Astrocyte (in vitro differentiated cells and primary cell): ENCODE measurements around the gene METTL8. TPM values are rescaled to one million over a fixed set of nuclear protein-coding genes. Genes with fewer than 3 reads are reported as not detected.
A peak's percentile ranks its signal among the peaks of the same experiment; 100 is the strongest.

Experiments
- DNase-seq: peaks from one replicate; pipeline ENCODE4 v3.0.0-alpha.2; 2010; ENCODE audit warnings: low read depth
- FAIRE-seq: peaks from 2 replicates; lab custom pipeline; 2011; peaks lifted over from hg19 to GRCh38; lab: Jason Lieb, UNC
- H2AFZ ChIP-seq: 2 replicates; pipeline ENCODE4 v1.6.0; 2012; ENCODE audit warnings: low read depth, low read length, inconsistent platforms
- H3K27ac ChIP-seq: 2 replicates; pipeline ENCODE4 v1.5.1; 2011; ENCODE audit warnings: low read depth, low read length, inconsistent platforms
- H3K27me3 ChIP-seq: 2 replicates; pipeline ENCODE4 v1.6.0; 2011; ENCODE audit warnings: low read length, inconsistent platforms; ENCODE audit not compliant: insufficient read depth
- H3K36me3 ChIP-seq: 2 replicates; pipeline ENCODE4 v1.5.1; 2011; ENCODE audit warnings: low read length, inconsistent platforms; ENCODE audit not compliant: insufficient read depth
- H3K4me1 ChIP-seq: 2 replicates; pipeline ENCODE4 v1.5.1; 2011; ENCODE audit warnings: low read length, inconsistent platforms; ENCODE audit not compliant: insufficient read depth
- H3K4me2 ChIP-seq: 2 replicates; pipeline ENCODE4 v1.6.0; 2012; ENCODE audit warnings: low read length, inconsistent platforms
- H3K4me3 ChIP-seq: 2 replicates; pipeline ENCODE4 v1.5.1; 2011; ENCODE audit warnings: low read depth, mild to moderate bottlenecking, low read length, inconsistent platforms; ENCODE audit not compliant: insufficient read depth
- H3K79me2 ChIP-seq: 2 replicates; pipeline ENCODE4 v1.6.0; 2012; ENCODE audit warnings: mild to moderate bottlenecking, low read length, inconsistent platforms; ENCODE audit not compliant: insufficient read depth
- H3K9ac ChIP-seq: 2 replicates; pipeline ENCODE4 v1.6.0; 2012; ENCODE audit warnings: mild to moderate bottlenecking, low read length, inconsistent platforms
- H3K9me3 ChIP-seq: 2 replicates; pipeline ENCODE4 v1.5.1; 2012; ENCODE audit warnings: low read depth, mild to moderate bottlenecking, low read length, inconsistent platforms; ENCODE audit not compliant: insufficient read depth
- H4K20me1 ChIP-seq: 2 replicates; pipeline ENCODE4 v1.6.0; 2012; ENCODE audit warnings: low read length, inconsistent platforms; ENCODE audit not compliant: insufficient read depth
- H3K27ac Mint-ChIP-seq: one replicate; pipeline ENCODE4 v1.8.0; 2021; ENCODE audit warnings: mild to moderate bottlenecking, mixed read lengths; ENCODE audit not compliant: unreplicated experiment
- H3K27me3 Mint-ChIP-seq: one replicate; pipeline ENCODE4 v1.8.0; 2021; ENCODE audit warnings: low read depth, mixed read lengths; ENCODE audit not compliant: unreplicated experiment
- H3K36me3 Mint-ChIP-seq: one replicate; pipeline ENCODE4 v1.8.0; 2021; ENCODE audit warnings: low read depth, mixed read lengths; ENCODE audit not compliant: unreplicated experiment
- H3K4me1 Mint-ChIP-seq: one replicate; pipeline ENCODE4 v1.8.0; 2021; ENCODE audit warnings: low read depth, mixed read lengths; ENCODE audit not compliant: unreplicated experiment
- H3K4me3 Mint-ChIP-seq: one replicate; pipeline ENCODE4 v1.8.0; 2021; ENCODE audit warnings: mild to moderate bottlenecking, moderate library complexity, mixed read lengths; ENCODE audit not compliant: unreplicated experiment
- H3K9me3 Mint-ChIP-seq: one replicate; pipeline ENCODE4 v1.8.0; 2021; ENCODE audit warnings: mild to moderate bottlenecking, mixed read lengths; ENCODE audit not compliant: unreplicated experiment
- EZH2 ChIP-seq: IDR thresholded peaks from 2 replicates; pipeline ENCODE4 v1.6.1; 2012; ENCODE audit warnings: mild to moderate bottlenecking, low read length, inconsistent platforms; ENCODE audit not compliant: insufficient read depth
- total RNA-seq: library from RNA; stranded (reverse); gene quantifications from 2 replicates; pipeline ENCODE4 v1.2.1, GENCODE V29; 2021
- TF ChIP-seq, protein P1 (sequence below): IDR thresholded peaks from 2 replicates; pipeline ENCODE4 v1.5.1; 2011; ENCODE audit warnings: low read depth, mild to moderate bottlenecking, inconsistent platforms, low read length, moderate library complexity; ENCODE audit not compliant: insufficient read depth

METTL8 gene
- total RNA-seq, 1 donor from 2014 or later, result 40.4 TPM

DNA sequence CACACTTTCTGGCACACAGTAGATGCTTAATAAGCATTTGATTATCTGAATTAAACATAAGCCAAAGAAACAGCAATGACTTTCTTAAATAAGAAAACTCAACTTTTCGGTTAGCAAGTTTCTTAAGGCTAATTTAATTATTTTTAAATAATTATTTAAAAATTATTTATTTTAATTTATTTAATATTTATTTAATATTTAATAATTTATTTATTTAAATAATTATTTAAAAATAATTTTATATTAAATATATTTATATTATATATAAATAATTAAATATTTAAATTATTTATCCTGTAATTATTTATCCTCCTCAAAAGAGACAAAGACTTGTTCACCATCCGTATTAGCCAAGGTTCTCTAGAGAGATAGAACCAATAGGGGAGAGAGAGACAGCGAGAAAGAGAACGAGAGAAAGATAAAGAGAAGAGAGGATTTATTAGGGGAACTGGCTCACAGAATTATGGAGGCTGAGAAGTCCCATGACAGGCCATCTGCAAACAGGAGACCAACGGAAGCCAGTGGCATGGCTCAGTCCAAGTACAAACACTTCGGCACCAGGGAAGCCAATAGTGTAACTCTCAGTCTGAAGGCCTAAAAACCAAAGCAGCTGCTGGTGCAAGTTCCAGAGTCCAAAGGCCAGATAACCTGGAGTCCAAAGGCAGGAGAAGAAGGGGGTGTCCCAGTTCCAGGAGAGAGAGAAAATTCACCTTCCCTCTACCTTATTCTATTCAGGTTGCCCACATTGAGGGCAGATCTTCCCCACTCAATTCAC is 125.3 kb downstream of the METTL8 start:
- Mint-ChIP-seq H3K4me3 (no peak overlapping the region), H3K36me3 (peaks cover 18% of the 10 kb centered on the region), H3K27ac (no peak overlapping the region), H3K9me3 (peaks cover 16% of the 10 kb centered on the region), H3K27me3 (no peaks in the 10 kb centered on the region), H3K4me1 (no peaks in the 10 kb centered on the region)
- Histone ChIP-seq H4K20me1 (no peaks in the 10 kb centered on the region), H3K9ac (no peak overlapping the region), H3K79me2 (no peaks in the 10 kb centered on the region), H2AFZ (no peak overlapping the region), H3K36me3 (no peaks in the 10 kb centered on the region), H3K27me3 (no peaks in the 10 kb centered on the region), H3K4me1 (no peaks in the 10 kb centered on the region), H3K9me3 (peaks cover 3% of the 10 kb centered on the region), H3K4me2 (no peak overlapping the region), H3K27ac (no peak overlapping the region), H3K4me3 (no peak overlapping the region)
- TF ChIP-seq EZH2, result no peak
- TF ChIP-seq, protein P1, sequence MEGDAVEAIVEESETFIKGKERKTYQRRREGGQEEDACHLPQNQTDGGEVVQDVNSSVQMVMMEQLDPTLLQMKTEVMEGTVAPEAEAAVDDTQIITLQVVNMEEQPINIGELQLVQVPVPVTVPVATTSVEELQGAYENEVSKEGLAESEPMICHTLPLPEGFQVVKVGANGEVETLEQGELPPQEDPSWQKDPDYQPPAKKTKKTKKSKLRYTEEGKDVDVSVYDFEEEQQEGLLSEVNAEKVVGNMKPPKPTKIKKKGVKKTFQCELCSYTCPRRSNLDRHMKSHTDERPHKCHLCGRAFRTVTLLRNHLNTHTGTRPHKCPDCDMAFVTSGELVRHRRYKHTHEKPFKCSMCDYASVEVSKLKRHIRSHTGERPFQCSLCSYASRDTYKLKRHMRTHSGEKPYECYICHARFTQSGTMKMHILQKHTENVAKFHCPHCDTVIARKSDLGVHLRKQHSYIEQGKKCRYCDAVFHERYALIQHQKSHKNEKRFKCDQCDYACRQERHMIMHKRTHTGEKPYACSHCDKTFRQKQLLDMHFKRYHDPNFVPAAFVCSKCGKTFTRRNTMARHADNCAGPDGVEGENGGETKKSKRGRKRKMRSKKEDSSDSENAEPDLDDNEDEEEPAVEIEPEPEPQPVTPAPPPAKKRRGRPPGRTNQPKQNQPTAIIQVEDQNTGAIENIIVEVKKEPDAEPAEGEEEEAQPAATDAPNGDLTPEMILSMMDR, result no peak
- FAIRE-seq (no peak), DNase-seq (no peak)

- H3K36me3 ChIP-seq, result no peaks in the 10 kb centered on the region
- no peaks in the 10 kb centered on the region for H3K27me3 ChIP-seq
- Mint-ChIP-seq H3K4me3 (no peak overlapping the region), H3K4me1 (no peaks in the 10 kb centered on the region), H3K9me3 (peaks cover 16% of the 10 kb centered on the region), H3K27ac (no peak overlapping the region), H3K27me3 (no peaks in the 10 kb centered on the region), H3K36me3 (peaks cover 18% of the 10 kb centered on the region)
- no peak for FAIRE-seq
- no peak overlapping the region for H3K4me2 ChIP-seq
- no peak for DNase-seq
- no peaks in the 10 kb centered on the region for H3K4me1 ChIP-seq
- no peak overlapping the region for H3K4me3 ChIP-seq
- H2AFZ ChIP-seq, result no peak overlapping the region
- H3K79me2 ChIP-seq, result no peaks in the 10 kb centered on the region
- no peak overlapping the region for H3K9ac ChIP-seq
- H3K9me3 ChIP-seq, result peaks cover 3% of the 10 kb centered on the region
- TF ChIP-seq, protein P1, result no peak
- no peak for TF ChIP-seq EZH2
- no peaks in the 10 kb centered on the region for H4K20me1 ChIP-seq
- no peak overlapping the region for H3K27ac ChIP-seq
Measured at GRCh38 chr2:171307560-171307959, 126.2 kb downstream of the METTL8 start.

DNA sequence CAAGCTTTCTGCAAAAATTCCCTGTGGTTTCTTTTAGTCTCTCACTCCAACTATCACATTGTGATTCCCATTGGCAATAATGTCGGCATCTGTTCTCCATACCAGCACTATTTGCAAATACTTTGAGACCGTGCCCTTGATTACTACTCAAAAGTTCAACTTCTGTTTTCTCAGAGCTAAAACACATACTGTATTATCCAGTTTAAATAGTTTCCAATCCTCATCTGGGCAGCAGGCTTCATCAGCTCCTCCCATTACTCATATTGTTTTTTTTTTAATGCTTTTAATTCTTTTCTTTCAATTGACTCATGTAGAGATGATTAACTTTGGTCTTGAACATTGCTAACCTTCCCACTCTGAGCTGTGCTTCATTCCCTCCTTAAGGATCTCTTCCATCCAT is 135.8 kb downstream of the METTL8 start:
- no peaks in the 10 kb centered on the region for H4K20me1 ChIP-seq
- peaks cover 2% of the 10 kb centered on the region for H3K4me1 Mint-ChIP-seq
- H3K27me3 Mint-ChIP-seq, result no peaks in the 10 kb centered on the region
- H3K36me3 Mint-ChIP-seq, result no peaks in the 10 kb centered on the region
- H3K27ac Mint-ChIP-seq, result no peak overlapping the region
- H3K4me3 Mint-ChIP-seq, result no peak overlapping the region
- DNase-seq (peak; percentile 68), FAIRE-seq (no peak)
- H3K4me2 ChIP-seq, result no peak overlapping the region
- H2AFZ ChIP-seq, result no peak overlapping the region
- peaks cover 3% of the 10 kb centered on the region for H3K9me3 Mint-ChIP-seq
- no peaks in the 10 kb centered on the region for H3K79me2 ChIP-seq
- H3K4me1 ChIP-seq, result peaks cover 5% of the 10 kb centered on the region
- no peaks in the 10 kb centered on the region for H3K36me3 ChIP-seq
- no peak overlapping the region for H3K27ac ChIP-seq
- no peak overlapping the region for H3K9ac ChIP-seq
- no peaks in the 10 kb centered on the region for H3K27me3 ChIP-seq
- no peak overlapping the region for H3K4me3 ChIP-seq
- TF ChIP-seq EZH2, result no peak
- TF ChIP-seq, protein P1, result no peak
- H3K9me3 ChIP-seq, result no peaks in the 10 kb centered on the region
